ENCODE data around the gene POLR2A.

POLR2A gene

DNA sequence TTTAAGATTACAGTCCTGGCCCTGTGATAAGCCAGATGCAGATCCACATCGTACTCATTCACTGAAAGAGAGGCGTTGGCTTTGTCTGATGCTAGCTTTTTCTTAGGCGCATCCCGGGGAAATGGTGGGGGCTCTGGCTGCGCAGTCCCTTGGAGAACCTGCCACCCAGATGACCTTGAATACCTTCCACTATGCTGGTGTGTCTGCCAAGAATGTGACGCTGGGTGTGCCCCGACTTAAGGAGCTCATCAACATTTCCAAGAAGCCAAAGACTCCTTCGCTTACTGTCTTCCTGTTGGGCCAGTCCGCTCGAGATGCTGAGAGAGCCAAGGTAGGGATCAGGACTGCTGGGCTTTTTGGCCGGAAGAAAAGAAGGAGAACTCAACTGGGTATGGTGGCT is 24.0 kb downstream of the POLR2A start:
- DNase-seq (ENCODE audit: low spot score), result no peak

DNA sequence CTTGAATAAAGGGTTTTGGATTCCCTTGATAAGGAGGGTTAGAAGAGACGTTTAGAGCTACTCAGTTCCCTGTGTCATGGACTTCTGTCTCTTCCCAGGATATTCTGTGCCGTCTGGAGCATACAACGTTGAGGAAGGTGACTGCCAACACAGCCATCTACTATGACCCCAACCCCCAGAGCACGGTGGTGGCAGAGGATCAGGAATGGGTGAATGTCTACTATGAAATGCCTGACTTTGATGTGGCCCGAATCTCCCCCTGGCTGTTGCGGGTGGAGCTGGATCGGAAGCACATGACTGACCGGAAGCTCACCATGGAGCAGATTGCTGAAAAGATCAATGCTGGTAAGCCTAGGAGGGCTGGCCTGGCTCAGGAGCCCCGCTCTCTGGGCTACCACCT is 24.7 kb downstream of the POLR2A start:
- no peak for DNase-seq (ENCODE audit: low spot score)

DNA sequence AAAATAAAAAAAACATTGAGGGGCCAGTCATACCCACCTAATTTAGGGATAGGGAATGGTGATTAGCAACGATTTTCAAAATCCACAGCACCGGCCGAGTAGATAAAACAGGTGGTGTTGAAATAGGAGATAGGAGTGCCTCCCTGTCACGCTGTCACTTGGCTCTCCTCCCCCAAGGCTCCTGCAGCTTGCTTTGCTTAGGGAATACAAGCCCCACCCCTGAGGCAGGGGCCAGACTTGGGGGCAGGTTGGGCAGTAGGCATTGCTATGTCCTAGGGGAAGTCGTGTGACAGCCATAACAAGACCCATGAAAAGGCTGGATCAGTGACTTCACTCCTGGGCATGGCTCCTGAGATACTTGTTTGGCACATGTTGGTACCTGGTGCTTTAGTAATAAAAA is 25.8 kb downstream of the POLR2A start:
- DNase-seq (ENCODE audit: low spot score), result no peak

DNA sequence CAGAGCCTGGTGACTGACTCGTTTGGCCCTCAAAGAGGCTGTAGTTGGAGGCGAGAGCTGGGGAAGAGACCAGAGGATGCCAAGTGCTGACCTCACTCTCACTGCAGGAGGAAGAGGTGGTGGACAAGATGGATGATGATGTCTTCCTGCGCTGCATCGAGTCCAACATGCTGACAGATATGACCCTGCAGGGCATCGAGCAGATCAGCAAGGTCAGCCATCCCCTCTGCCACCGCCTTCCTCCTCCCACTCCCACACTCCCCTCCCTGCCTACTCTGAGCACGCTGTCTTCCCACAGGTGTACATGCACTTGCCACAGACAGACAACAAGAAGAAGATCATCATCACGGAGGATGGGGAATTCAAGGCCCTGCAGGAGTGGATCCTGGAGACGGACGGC is 26.9 kb downstream of the POLR2A start:
- DNase-seq (ENCODE audit: low spot score), result no peak

DNA sequence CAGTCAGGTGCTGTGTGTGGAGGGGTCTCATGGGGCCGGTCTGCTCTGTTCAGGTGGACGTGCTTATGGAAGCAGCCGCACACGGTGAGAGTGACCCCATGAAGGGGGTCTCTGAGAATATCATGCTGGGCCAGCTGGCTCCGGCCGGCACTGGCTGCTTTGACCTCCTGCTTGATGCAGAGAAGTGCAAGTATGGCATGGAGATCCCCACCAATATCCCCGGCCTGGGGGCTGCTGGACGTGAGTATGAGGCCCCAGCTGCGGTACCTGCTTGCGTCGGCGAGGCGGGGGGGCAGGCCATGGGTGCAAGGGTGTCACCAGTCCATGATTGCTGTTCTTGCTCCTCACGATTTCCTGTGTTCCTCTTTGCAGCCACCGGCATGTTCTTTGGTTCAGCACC is 27.9 kb downstream of the POLR2A start:
- DNase-seq (ENCODE audit: low spot score), result no peak

DNA sequence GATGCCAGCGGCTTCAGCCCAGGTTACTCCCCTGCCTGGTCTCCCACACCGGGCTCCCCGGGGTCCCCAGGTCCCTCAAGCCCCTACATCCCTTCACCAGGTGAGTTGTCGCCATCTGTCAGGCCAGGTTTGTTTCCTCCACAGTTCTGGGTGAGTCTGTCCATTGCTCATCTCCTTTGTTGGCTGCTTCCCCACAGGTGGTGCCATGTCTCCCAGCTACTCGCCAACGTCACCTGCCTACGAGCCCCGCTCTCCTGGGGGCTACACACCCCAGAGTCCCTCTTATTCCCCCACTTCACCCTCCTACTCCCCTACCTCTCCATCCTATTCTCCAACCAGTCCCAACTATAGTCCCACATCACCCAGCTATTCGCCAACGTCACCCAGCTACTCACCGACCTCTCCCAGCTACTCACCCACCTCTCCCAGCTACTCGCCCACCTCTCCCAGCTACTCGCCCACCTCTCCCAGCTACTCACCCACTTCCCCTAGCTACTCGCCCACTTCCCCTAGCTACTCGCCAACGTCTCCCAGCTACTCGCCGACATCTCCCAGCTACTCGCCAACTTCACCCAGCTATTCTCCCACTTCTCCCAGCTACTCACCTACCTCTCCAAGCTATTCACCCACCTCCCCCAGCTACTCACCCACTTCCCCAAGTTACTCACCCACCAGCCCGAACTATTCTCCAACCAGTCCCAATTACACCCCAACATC is 28.8 kb downstream of the POLR2A start:
- no peak for DNase-seq (ENCODE audit: low spot score)

DNA sequence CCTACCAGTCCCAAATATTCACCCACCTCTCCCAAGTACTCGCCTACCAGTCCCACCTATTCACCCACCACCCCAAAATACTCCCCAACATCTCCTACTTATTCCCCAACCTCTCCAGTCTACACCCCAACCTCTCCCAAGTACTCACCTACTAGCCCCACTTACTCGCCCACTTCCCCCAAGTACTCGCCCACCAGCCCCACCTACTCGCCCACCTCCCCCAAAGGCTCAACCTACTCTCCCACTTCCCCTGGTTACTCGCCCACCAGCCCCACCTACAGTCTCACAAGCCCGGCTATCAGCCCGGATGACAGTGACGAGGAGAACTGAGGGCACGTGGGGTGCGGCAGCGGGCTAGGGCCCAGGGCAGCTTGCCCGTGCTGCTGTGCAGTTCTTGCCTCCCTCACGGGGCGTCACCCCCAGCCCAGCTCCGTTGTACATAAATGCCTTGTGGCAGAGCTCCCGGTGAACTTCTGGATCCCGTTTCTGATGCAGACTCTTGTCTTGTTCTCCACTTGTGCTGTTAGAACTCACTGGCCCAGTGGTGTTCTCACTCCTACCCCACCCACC is 29.8 kb downstream of the POLR2A start:
- DNase-seq (ENCODE audit: low spot score), result no peak

DNA sequence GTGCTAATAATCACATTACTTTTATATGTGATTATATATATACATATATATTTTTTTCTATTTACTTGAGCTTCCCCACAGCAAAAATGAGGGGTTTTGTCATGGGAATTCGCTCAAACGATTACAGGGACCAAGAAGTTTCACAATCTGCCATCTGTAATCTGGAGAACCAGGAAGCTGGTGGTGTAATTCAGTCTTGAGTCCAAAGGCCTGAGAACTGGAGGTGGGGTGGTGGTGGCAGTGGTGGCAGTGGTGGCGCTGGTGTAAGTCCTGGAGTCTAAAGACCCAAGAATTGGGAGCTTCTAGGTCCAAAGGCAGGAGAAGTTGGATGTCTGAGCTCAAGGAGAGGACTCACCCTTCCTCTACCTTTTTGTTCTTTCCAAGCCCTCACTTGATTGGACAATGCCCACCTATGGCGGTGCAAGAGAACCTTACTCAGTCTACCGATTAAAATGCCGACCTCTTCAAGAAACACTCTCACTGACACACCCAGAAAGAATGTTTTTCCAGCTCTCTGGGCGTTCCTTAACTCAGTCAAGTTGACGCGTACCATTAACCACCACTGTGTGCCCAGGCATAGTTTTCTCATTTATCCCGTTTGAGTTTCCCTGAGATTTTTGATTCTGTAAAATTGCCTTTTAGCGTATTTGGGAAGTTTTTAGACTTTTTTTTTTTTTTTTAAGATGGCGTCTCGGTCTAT is 31.9 kb downstream of the POLR2A start:
- DNase-seq (ENCODE audit: low spot score), result no peak

DNA sequence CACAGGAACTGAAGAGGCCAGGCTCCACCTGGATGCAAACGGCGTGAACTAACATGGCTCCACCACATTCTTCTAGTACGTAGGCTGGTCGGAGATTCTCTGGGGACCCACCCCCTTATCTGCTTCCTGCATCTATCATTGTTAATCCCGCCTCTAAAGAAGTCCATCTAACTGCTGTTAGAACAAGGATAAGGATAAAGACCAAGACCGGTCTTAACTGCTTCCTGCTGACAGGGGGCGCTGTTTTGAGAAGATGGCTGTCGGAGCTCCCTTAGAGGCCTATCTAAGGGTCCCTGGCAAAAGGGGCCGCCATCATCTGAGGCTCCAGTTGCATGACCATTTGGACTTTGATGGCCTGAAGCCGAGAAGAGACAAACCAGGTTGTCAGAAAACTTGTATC is 38.9 kb downstream of the POLR2A start:
- DNase-seq (ENCODE audit: low spot score), result no peak

DNA sequence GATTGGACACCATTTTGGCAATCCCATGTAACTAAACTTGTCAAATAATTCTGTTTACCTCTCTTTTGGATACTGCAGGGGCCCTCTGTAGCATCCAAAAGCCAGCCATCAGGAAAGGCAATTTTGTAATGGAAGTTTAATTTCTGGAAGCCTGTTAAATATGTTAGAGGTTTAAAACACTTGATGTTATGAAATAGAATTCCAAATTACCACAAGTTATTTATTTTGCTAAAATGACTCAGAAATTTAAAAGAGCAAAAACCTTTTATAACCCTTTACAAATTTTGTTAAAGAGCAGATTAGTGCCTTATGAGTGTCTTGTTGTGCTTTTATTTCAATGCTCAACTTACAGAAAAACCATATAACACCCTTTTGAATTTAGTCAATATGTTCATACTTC is 44.7 kb downstream of the POLR2A start:
- no peak for DNase-seq (ENCODE audit: low spot score)

DNA sequence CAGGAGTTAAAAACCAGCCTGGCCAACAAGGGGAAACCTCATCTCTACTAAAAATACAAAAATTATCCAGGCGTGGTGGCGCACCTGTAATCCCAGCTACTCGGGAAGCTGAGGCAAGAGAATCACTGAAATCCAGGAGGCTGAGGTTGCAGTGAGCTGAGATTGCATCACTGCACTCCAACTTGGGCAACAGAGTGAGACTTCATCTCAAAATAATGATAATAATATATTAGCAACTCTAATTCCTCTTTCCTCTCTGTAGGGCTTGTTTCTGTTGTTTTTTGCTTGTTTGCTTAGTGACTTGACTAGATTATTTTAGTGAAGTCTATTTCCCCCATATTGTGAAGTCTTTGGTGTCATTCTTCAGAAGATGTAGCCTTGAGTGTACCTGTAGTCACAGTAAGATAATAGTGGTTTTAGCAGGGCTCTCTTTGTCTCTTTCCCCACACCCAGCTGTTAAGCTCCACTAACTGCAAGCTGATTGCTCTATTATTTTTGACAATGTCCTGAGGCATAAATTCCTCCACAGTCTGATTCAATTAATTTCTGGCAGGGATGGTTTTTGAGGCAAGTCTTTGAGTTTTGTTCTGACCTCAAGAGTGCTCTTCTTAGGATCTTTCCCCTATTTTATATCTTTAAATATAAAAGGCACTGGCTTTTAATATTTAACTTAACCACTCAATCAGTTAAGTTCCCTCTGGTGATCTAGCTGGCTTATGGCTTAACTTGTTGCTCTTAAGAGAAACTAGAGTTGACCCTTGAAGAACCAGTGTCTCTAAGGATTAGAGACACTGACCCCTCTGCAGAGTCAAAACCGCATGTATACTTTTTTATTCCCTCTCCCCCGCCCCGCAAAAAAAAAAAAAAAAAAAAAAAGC is 46.1 kb downstream of the POLR2A start:
- no peak for DNase-seq (ENCODE audit: low spot score)

DNA sequence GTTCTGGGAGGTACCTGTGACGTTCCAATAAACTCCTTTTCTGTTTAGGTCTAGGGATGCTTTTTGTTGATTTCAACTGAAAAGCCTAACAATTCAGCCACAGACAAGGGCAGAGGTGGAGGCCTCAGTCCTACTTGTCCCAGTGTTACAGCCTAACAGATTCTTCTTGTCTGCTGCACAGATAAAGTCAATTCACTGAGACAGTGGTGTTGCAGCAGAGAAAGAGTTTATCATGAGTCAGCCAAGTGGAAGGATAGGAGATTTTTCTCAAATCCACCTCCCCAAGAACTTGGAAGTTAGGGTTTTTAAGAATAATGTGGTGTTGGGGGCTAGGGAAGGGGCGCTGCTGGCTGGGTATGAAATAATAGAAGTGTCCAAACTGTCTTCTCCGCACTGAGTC is 53.9 kb downstream of the POLR2A start:
- no peak for DNase-seq (ENCODE audit: low spot score)

DNA sequence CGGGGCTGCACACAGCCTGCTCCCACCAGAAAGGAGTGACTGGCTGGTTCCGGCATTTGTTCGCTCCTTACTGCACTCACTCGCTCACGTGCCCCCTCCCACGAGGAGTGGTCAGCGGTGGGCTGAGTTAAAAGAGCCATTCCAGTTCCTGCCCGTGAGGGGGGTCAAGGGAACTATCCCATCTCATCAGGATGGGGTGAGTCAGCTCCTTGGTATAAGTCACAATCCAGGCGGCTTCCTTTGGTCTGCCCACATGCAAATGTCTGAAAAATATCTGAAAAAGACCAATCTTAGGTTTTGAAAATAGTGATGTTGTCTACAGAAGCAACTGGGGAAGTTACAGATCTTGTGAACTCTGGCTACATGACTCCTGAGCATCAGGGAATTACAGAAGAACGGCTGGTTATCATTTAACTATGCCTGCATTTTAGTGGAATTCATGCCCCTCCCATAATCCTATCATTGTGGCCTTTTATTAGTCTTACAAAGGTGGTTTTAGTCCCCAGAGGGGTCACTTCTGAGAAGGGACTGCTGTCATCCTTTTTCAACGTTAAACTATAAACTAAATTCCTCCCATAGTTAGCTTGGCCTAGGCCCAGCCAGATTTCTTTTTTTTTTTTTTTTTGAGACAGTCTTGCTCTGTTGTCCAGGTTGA is 54.9 kb downstream of the POLR2A start:
- DNase-seq (ENCODE audit: low spot score), result no peak

DNA sequence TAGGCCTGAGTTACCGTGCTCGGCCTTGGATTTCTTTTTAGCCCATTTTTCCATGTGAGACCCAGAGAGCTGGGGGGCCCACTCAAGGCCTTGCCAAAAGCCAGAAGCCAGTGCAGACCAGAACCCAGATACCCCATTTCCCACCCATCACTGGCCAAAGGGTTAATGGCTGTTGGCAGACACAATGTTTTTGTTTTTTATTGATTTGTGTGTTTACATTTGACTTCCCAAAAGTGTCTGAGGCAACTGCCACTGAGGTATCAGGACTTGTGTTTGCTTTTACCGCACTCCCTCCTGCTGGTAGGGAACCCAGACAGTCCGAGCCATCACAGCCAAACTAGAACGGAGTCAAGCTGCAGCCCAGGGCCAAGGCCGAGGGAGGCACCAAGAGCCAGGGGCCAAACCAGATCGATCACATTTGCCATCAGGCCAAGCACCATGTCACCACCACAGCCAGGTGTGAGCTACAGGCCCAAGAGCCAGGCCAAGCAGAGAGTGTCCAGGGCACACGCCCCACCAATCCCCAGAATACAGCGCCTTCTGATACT is 57.0 kb downstream of the POLR2A start:
- DNase-seq (ENCODE audit: low spot score), result no peak

DNA sequence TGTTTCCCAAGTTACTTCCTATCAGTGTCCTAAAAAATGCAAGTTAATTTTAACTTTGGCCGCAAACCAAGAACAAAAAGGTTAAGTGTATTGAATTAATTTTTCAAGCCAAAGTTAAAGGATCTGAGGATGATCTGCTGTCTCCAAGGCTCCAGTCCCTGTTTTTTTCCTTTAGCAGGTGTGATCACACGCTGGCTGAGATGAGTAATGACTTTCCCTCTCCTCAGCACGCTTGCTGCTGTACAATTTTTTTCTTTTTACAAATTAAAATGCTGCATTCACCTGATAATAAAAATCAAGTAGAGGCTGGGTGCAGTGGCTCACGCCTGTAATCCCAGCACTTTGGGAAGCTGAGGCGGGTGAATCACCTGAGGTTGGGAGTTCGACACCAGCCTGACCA is 60.7 kb downstream of the POLR2A start:
- DNase-seq (ENCODE audit: low spot score), result no peak

DNA sequence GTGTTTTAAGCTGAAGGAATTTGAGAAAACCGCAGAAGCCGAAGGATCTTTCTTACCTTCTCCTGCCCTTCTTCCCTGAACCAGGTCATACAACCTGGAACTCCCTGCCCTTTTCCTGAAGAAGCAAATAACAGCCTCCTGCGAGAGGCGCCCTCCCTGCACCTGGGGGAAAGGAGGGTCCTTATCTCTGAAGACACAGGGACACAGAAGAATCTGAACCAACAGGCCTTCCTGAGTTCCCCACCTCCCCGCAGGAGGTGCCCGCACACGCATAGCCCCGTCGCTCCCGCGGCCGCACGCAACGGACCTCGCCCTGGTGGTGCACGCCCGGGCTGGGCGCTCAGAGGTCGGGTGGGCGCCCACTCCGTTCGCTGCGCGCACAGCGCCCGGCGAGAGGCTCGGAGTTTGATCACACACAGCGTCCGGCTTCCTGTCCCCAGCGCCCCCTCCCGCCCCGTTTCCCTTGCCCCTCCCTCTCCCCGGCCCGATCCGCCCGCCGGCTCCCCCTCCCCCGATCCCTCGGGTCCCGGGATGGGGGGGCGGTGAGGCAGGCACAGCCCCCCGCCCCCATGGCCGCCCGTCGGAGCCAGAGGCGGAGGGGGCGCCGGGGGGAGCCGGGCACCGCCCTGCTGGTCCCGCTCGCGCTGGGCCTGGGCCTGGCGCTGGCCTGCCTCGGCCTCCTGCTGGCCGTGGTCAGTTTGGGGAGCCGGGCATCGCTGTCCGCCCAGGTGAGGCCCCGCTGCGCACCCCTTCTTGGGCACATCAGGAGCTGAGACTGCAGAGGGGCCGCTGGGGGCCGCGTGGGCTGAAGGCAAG is 64.6 kb downstream of the POLR2A start, which contains the start of gene TNFSF12:
TNFSF12 (plus strand) TSS at position 474 of the 816 bp plus-strand sequence; CDS start at position 570, 96 bp downstream.
- DNase-seq (ENCODE audit: low spot score), result peak; percentile 47

Measured in germinal center (tissue), 1 donor.